SHP77 treated with DMSO at 0.1 percent for 48 hours (cell line): ENCODE results near the gene ALKBH2.

Experiments used
- DNase-seq: peaks from one replicate; lab custom pipeline; 2025; lab: John Stamatoyannopoulos, UW

Gene ALKBH2

DNA sequence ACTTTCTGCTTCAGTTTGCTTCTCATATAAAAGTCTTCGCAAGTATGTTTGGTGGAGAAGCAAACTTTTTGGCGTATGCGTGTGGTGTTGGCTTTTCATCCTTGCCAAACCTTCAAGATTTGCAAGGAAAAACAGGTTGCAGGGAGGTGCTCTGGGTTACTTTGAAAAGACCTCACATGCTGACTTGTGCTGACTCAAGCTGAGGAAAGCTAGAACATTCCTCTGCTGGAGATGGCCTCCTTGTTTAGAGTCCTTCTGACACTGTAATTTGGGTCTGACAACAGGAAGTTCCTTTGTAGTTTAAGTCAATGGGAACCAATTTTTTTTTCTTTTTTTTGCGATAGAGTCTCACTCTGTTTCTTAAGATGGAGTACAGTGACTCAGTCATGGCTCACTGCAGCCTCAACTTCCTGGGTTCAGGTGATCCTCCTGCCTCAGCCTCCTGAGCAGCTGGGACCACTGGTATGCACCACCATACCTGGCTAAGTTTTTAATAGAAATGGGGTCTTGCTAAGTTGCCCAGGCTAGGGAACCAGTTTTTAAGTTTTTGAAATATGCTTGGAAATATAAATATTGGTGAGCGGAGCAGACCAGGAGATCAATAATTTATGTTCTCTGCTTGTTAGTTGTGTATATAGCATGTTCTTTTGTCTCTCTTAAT lies 20.5 kb upstream of the ALKBH2 start:
- DNase-seq: no peak

GRCh38 chr12:109112720-109113465 lies 19.6 kb upstream of the ALKBH2 start:
- DNase-seq: no peak

DNA sequence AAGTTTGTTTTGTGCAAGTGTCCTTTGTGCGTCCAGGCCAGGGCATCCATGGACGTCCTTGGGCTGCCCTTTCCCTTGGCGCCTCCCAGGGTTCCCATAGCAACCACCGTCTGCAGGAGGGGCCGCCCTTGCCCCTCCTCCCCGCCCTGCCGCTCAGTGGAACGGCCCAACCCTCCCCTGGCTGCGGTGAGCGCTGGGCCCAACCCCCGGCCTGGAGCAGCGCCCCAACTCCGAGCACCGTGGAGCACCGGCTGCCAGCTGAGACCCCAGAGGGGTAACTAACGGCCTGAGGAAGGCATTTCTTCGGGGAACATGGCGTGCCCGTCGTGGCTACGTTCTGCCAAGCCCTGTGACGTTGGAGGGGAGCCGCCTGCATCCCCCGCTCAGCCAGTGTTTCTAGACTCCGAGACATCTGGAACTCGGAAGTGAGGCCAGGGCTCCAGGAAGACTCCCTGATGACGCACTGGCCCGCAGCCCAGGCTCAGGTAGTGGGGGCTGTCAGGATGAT lies 17.8 kb upstream of the ALKBH2 start:
- peak; percentile 82 for DNase-seq

DNA sequence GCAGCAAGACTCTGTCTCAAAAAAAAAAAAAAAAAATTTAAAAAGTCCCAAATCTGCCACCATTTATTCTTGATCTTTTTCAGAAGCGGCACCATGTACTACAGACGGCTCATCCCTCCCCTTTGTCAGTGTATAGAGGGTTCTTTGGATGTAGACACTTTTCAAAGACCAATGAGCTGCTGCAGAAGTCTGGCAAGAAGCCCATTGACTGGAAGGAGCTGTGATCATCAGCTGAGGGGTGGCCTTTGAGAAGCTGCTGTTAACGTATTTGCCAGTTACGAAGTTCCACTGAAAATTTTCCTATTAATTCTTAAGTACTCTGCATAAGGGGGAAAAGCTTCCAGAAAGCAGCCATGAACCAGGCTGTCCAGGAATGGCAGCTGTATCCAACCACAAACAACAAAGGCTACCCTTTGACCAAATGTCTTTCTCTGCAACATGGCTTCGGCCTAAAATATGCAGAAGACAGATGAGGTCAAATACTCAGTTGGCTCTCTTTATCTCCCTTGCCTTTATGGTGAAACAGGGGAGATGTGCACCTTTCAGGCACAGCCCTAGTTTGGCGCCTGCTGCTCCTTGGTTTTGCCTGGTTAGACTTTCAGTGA lies 16.6 kb upstream of the ALKBH2 start:
- DNase-seq: no peak

- DNase-seq: no peak
Measured at GRCh38 chr12:109105176-109105575, 11.9 kb upstream of the ALKBH2 start.

DNA sequence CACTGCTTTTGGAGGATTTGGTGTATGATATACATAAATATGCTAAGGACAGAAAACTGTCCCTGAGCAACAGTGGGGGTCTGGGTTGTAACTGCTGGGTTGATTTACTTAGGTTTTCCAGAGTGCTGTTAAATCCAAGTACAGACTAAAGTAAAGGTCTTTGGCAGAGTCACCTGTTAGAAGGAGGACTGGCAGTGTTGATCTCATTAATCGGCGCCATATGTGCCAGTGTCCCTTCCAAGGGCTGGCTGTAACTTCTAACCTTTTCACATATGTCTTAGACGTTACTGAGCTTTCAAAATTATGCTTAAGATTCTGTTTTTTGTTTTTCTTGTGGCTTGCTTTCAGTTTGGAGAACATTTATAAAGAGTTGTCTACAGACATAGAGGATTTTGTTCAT lies 9.2 kb upstream of the ALKBH2 start:
- no peak for DNase-seq

DNA sequence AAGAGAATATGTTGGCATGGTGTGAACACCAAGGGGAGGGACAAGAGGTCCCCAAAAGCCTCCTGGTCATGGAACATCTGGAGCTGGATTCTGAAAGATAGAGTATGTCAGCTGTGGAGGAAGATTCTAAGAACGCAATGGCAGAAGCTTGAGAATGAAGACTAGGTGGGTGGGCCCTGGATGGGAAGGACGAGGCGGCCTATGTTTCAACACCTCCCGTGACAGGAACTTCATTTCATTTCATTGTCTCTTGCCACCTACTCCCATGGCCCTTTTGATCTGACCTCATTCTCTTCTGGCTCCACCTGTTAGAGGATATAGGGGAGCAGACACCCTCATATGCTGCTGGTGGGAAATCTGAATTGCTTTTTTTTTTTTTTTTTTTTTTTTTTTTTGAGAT lies 7.5 kb upstream of the ALKBH2 start:
- no peak for DNase-seq

GRCh38 chr12:109099431-109100020 lies 6.3 kb upstream of the ALKBH2 start:
- no peak for DNase-seq

DNA sequence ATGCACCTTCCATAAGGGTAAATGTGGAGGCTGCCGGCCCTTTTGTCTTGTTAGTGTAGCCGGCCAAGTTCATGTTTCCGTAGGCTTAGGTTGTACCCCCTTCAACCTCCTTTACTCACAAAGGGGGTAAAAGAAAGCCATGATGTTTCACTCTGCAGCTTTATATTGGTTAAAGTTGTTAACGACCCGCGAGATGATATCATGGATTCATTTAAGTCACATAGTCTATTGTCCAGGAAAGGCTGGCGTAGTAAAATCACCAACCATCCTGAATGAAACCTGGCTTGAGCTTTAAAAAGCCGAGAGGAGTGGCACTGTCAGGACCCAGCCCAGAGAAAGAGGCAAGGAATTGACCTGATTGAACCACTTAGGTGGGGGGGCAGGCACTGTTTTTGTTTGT lies 5.4 kb upstream of the ALKBH2 start:
- no peak for DNase-seq

DNA sequence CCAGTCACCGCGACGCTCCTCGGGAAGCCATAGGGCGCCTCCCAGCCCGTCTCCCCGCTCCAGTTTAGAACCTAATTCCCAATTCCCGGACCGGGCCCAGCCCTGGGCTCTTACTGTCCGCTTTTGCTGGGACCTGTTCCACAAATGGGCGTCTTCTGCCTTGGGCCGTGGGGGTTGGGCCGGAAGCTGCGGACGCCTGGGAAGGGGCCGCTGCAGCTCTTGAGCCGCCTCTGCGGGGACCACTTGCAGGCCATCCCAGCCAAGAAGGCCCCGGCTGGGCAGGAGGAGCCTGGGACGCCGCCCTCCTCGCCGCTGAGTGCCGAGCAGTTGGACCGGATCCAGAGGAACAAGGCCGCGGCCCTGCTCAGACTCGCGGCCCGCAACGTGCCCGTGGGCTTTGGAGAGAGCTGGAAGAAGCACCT lies 4.9 kb upstream of the ALKBH2 start:
- DNase-seq: no peak

DNA sequence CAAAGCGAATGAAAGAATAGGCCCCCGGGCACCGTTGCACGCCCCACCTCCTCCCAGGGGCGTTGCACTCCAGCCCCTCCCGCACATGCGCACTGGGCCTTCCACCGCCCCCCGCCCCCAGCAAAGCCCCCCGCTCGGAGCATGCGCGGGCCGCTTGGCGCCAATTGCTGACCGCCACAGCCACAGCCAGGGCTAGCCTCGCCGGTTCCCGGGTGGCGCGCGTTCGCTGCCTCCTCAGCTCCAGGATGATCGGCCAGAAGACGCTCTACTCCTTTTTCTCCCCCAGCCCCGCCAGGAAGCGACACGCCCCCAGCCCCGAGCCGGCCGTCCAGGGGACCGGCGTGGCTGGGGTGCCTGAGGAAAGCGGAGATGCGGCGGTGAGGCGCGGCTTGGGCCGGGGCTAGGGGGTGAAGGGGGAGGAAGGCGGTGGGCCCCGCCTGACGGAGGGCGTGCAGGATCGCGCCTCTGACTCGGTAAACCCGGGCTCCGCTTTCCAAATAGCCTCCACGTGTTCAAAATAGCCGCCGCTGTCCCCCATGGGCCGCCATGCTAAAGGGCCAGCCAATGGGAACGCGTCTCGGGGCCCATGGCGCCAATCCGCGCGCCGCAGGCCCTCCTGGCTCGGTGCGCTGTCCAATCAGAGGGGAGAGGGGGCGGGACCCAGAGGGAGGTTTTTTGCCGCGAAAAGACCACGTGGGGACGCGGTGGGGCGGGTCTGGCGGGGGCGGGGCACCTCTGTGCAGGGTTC lies 4.3 kb upstream of the ALKBH2 start, which contains the start of gene UNG:
UNG (plus strand) TSS at position 163 of the 748 bp plus-strand sequence; CDS start at position 246, 83 bp downstream.
- DNase-seq: peak; percentile 59

DNA sequence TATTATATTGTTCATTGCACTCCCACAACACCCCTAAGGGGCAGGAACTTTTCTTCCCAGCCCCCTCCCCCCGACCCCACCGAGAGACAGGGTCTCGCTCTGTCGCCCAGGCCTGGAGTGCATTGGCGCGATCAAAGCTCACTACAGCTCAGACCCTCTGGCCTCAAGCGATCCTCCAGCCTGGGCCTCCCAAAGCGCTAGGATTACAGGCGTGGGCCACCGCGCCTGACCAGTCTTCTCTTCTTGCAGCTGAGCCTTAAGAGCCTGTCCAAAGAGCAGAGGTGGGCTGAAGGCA lies 3.8 kb upstream of the ALKBH2 start:
- no peak for DNase-seq

DNA sequence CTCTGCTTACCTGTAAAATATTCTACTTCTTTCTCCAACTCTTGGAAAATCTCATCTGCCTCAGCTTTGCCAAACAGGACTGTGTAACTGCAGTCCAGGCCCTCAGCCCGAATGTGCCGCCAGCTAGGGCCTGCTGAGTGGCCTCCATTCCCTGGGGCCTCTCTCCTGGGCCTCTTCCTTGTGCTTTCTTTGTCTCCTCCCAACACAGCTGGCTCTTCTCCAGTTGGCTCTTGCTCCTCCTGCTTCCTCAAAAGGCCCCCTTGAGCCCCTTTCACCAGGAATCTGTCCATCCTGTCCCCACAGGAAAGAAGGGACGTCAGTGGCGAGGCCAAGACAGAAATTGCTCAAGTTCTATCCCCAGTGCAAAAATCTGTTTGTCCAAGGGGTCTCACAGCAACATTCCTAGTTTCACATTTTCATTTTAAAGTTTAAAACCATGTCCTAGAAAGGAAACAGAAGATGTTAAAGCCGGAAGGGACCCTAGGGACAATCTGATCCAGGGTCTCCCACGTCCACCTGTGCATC lies 713 bp downstream of the ALKBH2 start:
- DNase-seq: no peak

DNA sequence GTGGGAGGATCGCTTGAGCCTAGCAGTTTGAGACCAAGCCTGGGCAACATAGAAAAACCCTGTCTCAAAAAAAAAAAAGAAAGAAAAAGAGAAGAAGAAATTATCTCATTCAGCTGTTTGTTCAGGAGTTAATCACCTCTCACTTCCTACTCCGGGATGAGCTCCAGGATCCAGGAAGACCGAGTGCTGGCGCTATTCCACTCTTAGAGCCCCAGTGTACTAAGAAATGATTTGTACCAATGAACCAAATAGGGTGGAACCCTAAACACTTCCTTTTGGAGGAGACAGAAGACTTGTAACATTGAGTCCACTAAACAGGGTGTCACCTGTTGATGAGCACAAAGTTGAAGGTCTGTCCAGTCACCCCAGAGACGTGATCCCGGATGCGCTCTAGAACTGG lies 3.6 kb downstream of the ALKBH2 start:
- no peak for DNase-seq

DNA sequence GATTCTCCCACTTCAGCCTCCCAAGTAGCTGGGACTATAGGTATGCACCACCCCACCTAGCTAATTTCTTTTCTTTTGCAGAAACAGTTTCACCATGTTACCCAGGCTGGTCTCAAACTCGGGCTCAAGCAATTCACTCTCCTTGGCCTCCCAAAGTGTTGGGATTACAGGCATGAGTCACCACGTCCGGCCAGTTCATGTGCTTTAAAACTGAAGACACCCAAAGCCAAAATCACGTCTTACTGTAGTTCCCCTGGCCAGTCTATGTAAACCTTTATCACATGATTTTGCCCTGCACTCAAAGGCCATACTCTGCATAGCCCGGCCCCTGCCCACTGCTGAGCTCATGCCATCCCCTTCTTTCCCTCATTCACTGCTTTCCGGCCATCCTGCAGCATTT lies 4.5 kb downstream of the ALKBH2 start:
- DNase-seq: no peak

DNA sequence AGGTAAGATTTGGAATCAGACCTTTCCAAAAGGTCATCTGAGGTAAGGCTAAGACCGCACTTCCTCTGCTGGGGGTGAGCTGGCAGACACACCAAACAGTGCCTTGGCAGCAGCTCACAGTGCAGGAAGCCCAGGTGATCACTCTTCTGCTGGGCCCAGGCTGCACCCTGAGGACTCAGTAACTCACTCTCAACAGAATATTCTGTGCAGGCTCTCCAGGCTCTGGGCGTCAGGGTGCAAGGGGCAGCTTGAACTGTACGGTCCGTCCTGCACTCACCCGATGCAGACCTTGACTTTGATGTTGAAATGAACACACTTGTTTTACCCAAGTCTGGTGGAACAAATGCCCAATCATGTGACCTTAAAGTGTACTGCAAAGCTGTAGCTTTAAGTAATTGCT lies 6.0 kb downstream of the ALKBH2 start:
- DNase-seq: no peak

DNA sequence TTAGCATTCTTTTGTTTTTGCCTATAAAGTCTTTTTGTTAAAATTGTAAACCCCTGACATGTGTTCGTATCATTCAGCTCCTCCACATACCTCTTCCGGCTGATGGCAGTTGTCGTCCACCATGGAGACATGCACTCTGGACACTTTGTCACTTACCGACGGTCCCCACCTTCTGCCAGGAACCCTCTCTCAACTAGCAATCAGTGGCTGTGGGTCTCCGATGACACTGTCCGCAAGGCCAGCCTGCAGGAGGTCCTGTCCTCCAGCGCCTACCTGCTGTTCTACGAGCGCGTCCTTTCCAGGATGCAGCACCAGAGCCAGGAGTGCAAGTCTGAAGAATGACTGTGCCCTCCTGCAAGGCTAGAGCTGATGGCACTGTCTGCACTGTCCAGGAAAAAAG lies 7.7 kb downstream of the ALKBH2 start:
- no peak for DNase-seq

DNA sequence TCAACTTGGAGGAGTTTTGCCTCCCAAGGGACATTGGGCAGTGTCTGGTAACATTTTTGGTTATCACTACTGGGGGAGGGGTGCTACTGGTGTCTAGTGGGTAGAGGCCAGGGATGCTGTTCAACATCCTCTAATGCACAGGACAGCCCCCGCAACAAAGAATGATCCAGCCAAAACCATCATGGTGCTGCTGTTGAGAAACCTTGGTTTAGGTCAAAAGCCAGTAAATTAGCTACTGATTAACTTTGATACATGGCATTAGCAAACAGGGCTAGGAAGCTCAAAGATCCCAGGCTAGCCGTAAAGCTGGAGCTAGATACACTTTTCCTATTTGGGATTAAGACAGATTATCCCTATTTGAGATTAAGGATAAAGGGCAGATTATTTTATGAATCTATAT lies 8.8 kb downstream of the ALKBH2 start:
- no peak for DNase-seq

GRCh38 chr12:109082751-109083150 lies 10.5 kb downstream of the ALKBH2 start:
- DNase-seq: no peak

- no peak for DNase-seq
Measured at GRCh38 chr12:109074866-109075265, 18.4 kb downstream of the ALKBH2 start.

DNA sequence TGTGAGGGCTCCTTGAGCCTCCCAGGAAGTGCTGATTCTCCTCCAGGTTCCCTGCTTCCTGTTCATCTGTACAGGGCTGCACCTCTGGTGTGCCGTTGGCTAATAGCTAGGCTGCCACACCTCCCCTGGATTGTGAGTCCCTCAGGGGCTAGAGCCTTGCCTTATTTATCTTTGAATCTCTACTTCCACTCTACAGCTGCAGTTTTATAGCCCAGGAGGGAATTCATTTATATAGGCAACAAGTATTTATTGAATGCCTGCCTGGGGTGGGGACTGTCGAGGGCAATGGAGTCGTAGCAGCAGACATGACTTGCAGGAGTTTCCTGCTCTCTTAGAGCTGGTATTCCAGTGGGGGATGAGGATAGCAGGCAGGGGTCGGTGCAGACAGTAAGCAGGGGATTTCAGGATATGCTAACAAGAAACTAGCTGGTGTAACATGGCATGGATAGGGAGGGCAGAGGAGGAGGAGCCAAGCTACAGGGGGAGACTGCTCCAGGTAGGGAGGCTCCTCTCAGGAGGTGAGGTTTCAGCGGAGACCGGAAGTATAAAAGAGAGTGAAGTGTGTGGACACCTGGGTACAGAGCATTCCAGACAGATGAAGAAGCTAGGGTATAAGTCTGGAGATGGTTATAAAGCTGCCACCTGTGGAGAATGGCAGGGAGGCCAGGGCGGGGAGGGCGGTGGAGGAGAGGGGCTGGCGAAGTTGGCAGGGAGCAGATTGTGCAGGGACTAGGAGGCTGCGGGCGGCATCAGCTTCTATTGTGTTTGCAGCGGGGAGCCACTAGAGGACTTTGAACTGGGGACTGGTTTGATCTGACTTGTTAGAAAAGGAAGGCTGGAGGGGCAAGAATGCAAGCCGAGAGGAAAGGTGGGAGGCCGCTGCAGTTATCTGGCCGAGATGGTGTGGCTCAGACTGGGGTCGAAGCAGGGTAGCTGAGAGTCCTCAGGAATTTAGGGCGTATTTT lies 23.7 kb downstream of the ALKBH2 start:
- DNase-seq: no peak
